GM10266 (cell line): ENCODE results near the gene ZNF655.
"Not testable (repeated sequence)": the region's sequence is repeated elsewhere in the genome, so short reads cannot be mapped to it uniquely, and the experiment has no call there.

Experiments used
- DNase-seq: peaks from one replicate; pipeline ENCODE4 v3.0.0; 2012; ENCODE audit errors: extremely low spot score
- CTCF ChIP-seq: IDR thresholded peaks from 2 replicates; pipeline ENCODE4 v1.5.1; 2012; ENCODE audit warnings: mild to moderate bottlenecking, low read depth; ENCODE audit not compliant: control insufficient read depth, insufficient read depth; ENCODE audit errors: missing control alignments

The ZNF655 gene

GRCh38 chr7:99539213-99539811 is 19.1 kb upstream of the ZNF655 start:
- TF ChIP-seq CTCF: no peak
- no peak for DNase-seq

GRCh38 chr7:99540542-99540941 is 17.9 kb upstream of the ZNF655 start:
- TF ChIP-seq CTCF: no peak
- no peak for DNase-seq

- no peak for DNase-seq
- TF ChIP-seq CTCF: no peak
Observed at GRCh38 chr7:99541212-99541611, 17.2 kb upstream of the ZNF655 start.

- no peak for TF ChIP-seq CTCF
- no peak for DNase-seq
Observed at GRCh38 chr7:99543081-99543671, 15.3 kb upstream of the ZNF655 start.

- no peak for TF ChIP-seq CTCF
- DNase-seq: no peak
Observed at GRCh38 chr7:99543916-99544315, 14.5 kb upstream of the ZNF655 start.

- DNase-seq: not testable (repeated sequence)
Observed at GRCh38 chr7:99545308-99545707, 13.1 kb upstream of the ZNF655 start.

- not testable (repeated sequence) for DNase-seq
Observed at GRCh38 chr7:99549545-99549944, 8.9 kb upstream of the ZNF655 start.

- no peak for DNase-seq
- no peak for TF ChIP-seq CTCF
Observed at GRCh38 chr7:99551334-99551733, 7.1 kb upstream of the ZNF655 start.
